GM23248 (cell line): Measurements from ENCODE around the gene ZNF57. TPM values are rescaled to one million over a fixed set of nuclear protein-coding genes. Genes with fewer than 3 reads are reported as not detected.

ENCODE experiments used
- DNase-seq: peaks from one replicate; pipeline ENCODE4 v3.0.0-alpha.2; 2015
- H2AFZ ChIP-seq: fragments of 200-600 bp; sonication (generic); 2 replicates; pipeline ENCODE4 v1.6.1; 2016; ENCODE audit warnings: antibody characterized with exemption
- H3F3A ChIP-seq: fragments of 200-600 bp; sonication (generic); 2 replicates; pipeline ENCODE4 v1.6.1; 2016; ENCODE audit warnings: mild to moderate bottlenecking, antibody characterized with exemption, mixed run types; ENCODE audit not compliant: insufficient read depth
- H3K27ac ChIP-seq: fragments of 200-600 bp; sonication (generic); 2 replicates; pipeline ENCODE4 v1.5.1; 2016; ENCODE audit warnings: mild to moderate bottlenecking
- H3K27me3 ChIP-seq: fragments of 200-600 bp; sonication (generic); replicated peaks from 2 replicates; pipeline ENCODE4 v1.6.1; 2016; ENCODE audit warnings: mild to moderate bottlenecking; ENCODE audit not compliant: insufficient read depth
- H3K36me3 ChIP-seq: fragments of 200-600 bp; sonication (generic); 2 replicates; pipeline ENCODE4 v1.6.1; 2016; ENCODE audit warnings: low read depth, mild to moderate bottlenecking
- H3K4me1 ChIP-seq: fragments of 200-600 bp; sonication (generic); 2 replicates; pipeline ENCODE4 v1.6.1; 2016; ENCODE audit warnings: mild to moderate bottlenecking; ENCODE audit not compliant: insufficient read depth
- H3K4me2 ChIP-seq: fragments of 200-600 bp; sonication (generic); one replicate; pipeline ENCODE4 v1.6.1; 2016; ENCODE audit warnings: mild to moderate bottlenecking; ENCODE audit not compliant: unreplicated experiment
- H3K4me3 ChIP-seq: fragments of 200-600 bp; sonication (generic); 2 replicates; pipeline ENCODE4 v1.5.1; 2016; ENCODE audit warnings: mild to moderate bottlenecking
- H3K79me2 ChIP-seq: fragments of 200-600 bp; sonication (generic); 2 replicates; pipeline ENCODE4 v1.6.1; 2016; ENCODE audit warnings: mild to moderate bottlenecking; ENCODE audit not compliant: insufficient read depth
- H3K9ac ChIP-seq: fragments of 200-600 bp; sonication (generic); 2 replicates; pipeline ENCODE4 v1.6.1; 2016; ENCODE audit warnings: mild to moderate bottlenecking
- H3K9me2 ChIP-seq: fragments of 200-600 bp; sonication (generic); 2 replicates; pipeline ENCODE4 v1.6.1; 2016; ENCODE audit warnings: mixed run types, mild to moderate bottlenecking, moderate library complexity; ENCODE audit not compliant: insufficient read depth
- H3K9me3 ChIP-seq: fragments of 200-600 bp; sonication (generic); one replicate; pipeline ENCODE4 v1.6.1; 2017; ENCODE audit warnings: low read depth
- H4K20me1 ChIP-seq: fragments of 200-600 bp; sonication (generic); 2 replicates; pipeline ENCODE4 v1.6.0; 2016; ENCODE audit not compliant: insufficient read depth
- EZH2 ChIP-seq: fragments of 200-600 bp; sonication (generic); IDR thresholded peaks from 2 replicates; pipeline ENCODE4 v1.6.1; 2018; ENCODE audit warnings: antibody characterized with exemption, mild to moderate bottlenecking; ENCODE audit not compliant: insufficient read depth, poor library complexity, severe bottlenecking
- EZH2phosphoT487 ChIP-seq: fragments of 200-600 bp; sonication (generic); IDR thresholded peaks from 2 replicates; pipeline ENCODE4 v1.6.1; 2018; ENCODE audit warnings: antibody characterized with exemption, moderate library complexity, mild to moderate bottlenecking, low read depth; ENCODE audit not compliant: insufficient read depth
- WGBS, 2 experiments: methylation state at CpG; one replicate each; pipeline ENCODE4 v1.1.6; 2015 to 2017; ENCODE audit warnings: low lambda C conversion rate in 2 of 2, low coverage in 1 of 2; ENCODE audit errors: missing lambda C conversion rate in 2 of 2; 5-methylcytosine and 5-hydroxymethylcytosine counted together
- in situ Hi-C: fragments of 300-500 bp; cut with MboI; formaldehyde crosslinking; loops from 2 replicates; pipeline ENCODE4 v1.15.0; 2020
- polyA plus RNA-seq: library from polyadenylated mRNA; unstranded; fragments of >200 nt; fragmentation: Nextera tagmentation; extraction: Ambion mirVana; gene quantifications from 2 replicates; pipeline ENCODE4 v1.2.1, GENCODE V29; 2016
- total RNA-seq: library from RNA; depleted of rRNA; stranded (reverse); fragments of >200 nt; shearing (Covaris generic); gene quantifications from 2 replicates; pipeline ENCODE4 v1.2.3, GENCODE V29; 2014

ZNF57 gene
- total and polyA plus RNA-seq, 2 experiments from 2014 or later = 1.7 to 1.9 TPM

GRCh38 chr19:2952953-2953481 is 52.3 kb downstream of the ZNF57 start:
- no peaks in the 10 kb centered on the region for H4K20me1 ChIP-seq
- WGBS, 2 experiments = 4 to 7% methylated on average over 9 of the region's 9 CpGs
- H3K27ac ChIP-seq = no peak overlapping the region
- no peaks in the 10 kb centered on the region for H3K27me3 ChIP-seq
- H3K9me3 ChIP-seq = no peaks in the 10 kb centered on the region
- TF ChIP-seq EZH2 = no peak
- no peak for TF ChIP-seq EZH2phosphoT487
- peak overlapping the region; percentile 77 for H3K4me2 ChIP-seq
- no peaks in the 10 kb centered on the region for H3F3A ChIP-seq
- no peaks in the 10 kb centered on the region for H3K36me3 ChIP-seq
- no peak overlapping the region; the same call in 1 of the 2 replicates for H3K9ac ChIP-seq
- in situ Hi-C loops = loop anchor here (10.0 kb wide), 1 partner anchor 212 kb away; no protein-coding TSS in a partner anchor
- H3K4me3 ChIP-seq = peak overlapping the region; percentile 59
- peak; percentile 64 for DNase-seq
- peak overlapping the region; percentile 76 for H2AFZ ChIP-seq
- H3K9me2 ChIP-seq = no peaks in the 10 kb centered on the region
- H3K4me1 ChIP-seq = no peaks in the 10 kb centered on the region
- H3K79me2 ChIP-seq = peaks cover 18% of the 10 kb centered on the region

- no peak overlapping the region for H3K27ac ChIP-seq
- no peaks in the 10 kb centered on the region for H3K9me3 ChIP-seq
- no peaks in the 10 kb centered on the region for H4K20me1 ChIP-seq
- no peak overlapping the region for H3K4me3 ChIP-seq
- H3K9me2 ChIP-seq = no peaks in the 10 kb centered on the region
- 75 to 82% methylated on average over 5 of the region's 5 CpGs for WGBS, 2 experiments
- no peak overlapping the region for H3K4me2 ChIP-seq
- H3F3A ChIP-seq = no peaks in the 10 kb centered on the region
- TF ChIP-seq EZH2 (no peak), EZH2phosphoT487 (no peak)
- H3K36me3 ChIP-seq = no peaks in the 10 kb centered on the region
- no peaks in the 10 kb centered on the region for H3K79me2 ChIP-seq
- H3K9ac ChIP-seq = no peak overlapping the region
- in situ Hi-C loops = loop anchor here (10.0 kb wide), 1 partner anchor 208 kb away; no protein-coding TSS in a partner anchor
- no peaks in the 10 kb centered on the region for H3K27me3 ChIP-seq
- no peak overlapping the region for H2AFZ ChIP-seq
- no peak for DNase-seq
- no peaks in the 10 kb centered on the region for H3K4me1 ChIP-seq
Observed at GRCh38 chr19:2957160-2957559, 56.4 kb downstream of the ZNF57 start.

GRCh38 chr19:2960120-2960519 is 59.4 kb downstream of the ZNF57 start:
- Histone ChIP-seq H3K9me3 (no peaks in the 10 kb centered on the region), H4K20me1 (no peaks in the 10 kb centered on the region), H3K4me3 (no peak overlapping the region), H3K27me3 (no peaks in the 10 kb centered on the region), H3K4me2 (no peak overlapping the region), H3K36me3 (no peaks in the 10 kb centered on the region), H3F3A (no peaks in the 10 kb centered on the region), H3K27ac (no peak overlapping the region), H3K9me2 (no peaks in the 10 kb centered on the region), H3K4me1 (no peaks in the 10 kb centered on the region), H3K9ac (no peak overlapping the region), H2AFZ (no peak overlapping the region), H3K79me2 (no peaks in the 10 kb centered on the region)
- 80 to 81% methylated on average over 10 to 12 of the region's 12 CpGs for WGBS, 2 experiments
- DNase-seq = no peak
- in situ Hi-C loops = no loop called here
- TF ChIP-seq EZH2 (no peak), EZH2phosphoT487 (no peak)

- no peak overlapping the region for H3K9ac ChIP-seq
- no peak overlapping the region for H2AFZ ChIP-seq
- H3K4me2 ChIP-seq = no peak overlapping the region
- no peaks in the 10 kb centered on the region for H3K9me2 ChIP-seq
- peak; percentile 76 for DNase-seq
- H3K27ac ChIP-seq = no peak overlapping the region
- H4K20me1 ChIP-seq = no peaks in the 10 kb centered on the region
- no peaks in the 10 kb centered on the region for H3K79me2 ChIP-seq
- H3K4me3 ChIP-seq = no peak overlapping the region
- no peaks in the 10 kb centered on the region for H3K9me3 ChIP-seq
- WGBS, 2 experiments = 27 to 36% methylated on average over 13 to 17 of the region's 17 CpGs
- TF ChIP-seq EZH2 (no peak), EZH2phosphoT487 (no peak)
- in situ Hi-C loops = no loop called here
- H3F3A ChIP-seq = no peaks in the 10 kb centered on the region
- no peaks in the 10 kb centered on the region for H3K36me3 ChIP-seq
- H3K4me1 ChIP-seq = no peaks in the 10 kb centered on the region
- H3K27me3 ChIP-seq = no peaks in the 10 kb centered on the region
Observed at GRCh38 chr19:2962018-2962670, 61.4 kb downstream of the ZNF57 start.
